Stimulated activated CD4-positive, alpha-beta T cell treated with anti-CD3 and anti-CD28 coated beads, Interleukin-12 subunit alpha, Interleukin-12 subunit beta, amount 100 ng/mL, for 4 hours (primary cell): ENCODE data around the gene GSTT2.
"Not testable (repeated sequence)": the region's sequence is repeated elsewhere in the genome, so short reads cannot be mapped to it uniquely, and the experiment has no call there.

Source experiments
- DNase-seq: peaks from one replicate; pipeline ENCODE4 v3.0.0-alpha.2; 2020

Gene GSTT2

GRCh38 chr22:23979557-23980240 lies at the start of gene GSTT2:
TSS of gene GSTT2 (plus strand) at chr22:23980134.
- not testable (repeated sequence) for DNase-seq

DNA sequence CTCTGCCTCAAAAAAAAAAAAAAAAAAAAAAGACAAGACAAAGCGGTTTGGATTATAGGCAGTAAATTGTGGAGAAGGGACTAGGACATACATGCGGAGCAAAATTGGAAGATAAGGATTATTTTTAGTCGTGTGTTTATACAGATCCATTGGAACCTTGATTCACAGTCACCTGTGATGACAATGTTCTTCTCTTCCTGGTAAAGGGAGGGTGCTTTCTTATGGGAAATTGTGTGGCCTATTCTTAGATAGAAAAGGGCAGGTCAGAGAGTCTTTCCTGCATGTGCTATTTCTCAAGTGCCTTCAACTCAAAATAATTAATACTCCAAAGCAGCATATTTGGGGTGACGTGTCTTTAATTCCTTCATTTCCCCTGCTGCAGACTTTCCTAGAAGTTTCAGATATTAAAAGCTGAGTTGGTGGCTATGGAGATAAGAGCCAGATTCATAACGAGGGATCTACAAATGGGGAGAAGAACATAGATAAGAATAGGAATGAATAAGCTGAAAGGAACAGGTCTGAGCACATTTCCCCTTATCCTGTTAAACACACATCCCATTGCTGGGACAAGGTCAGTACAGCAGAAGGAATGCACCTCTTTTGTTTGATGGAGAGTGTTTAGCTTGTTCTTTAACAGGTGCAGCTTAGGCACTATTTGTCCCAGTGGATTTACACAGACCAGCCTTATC lies 41.5 kb upstream of the GSTT2 start:
- DNase-seq: no peak

DNA sequence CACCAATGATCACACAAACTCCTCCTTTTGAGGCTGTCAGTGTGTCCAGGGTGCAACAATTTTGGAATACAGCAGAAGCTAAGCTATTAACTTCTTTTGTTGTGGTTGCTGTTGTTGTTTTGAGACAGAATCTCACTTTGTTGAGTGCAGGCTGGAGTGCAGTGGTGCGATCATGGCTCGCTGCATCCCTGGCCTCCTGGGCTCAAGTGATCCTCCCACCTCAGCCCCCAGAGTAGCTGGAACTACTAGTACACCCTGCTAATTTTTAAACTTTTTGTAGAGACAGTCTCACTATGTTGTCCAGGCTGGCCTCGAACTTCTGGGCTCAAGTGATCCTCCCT lies 40.9 kb upstream of the GSTT2 start:
- DNase-seq: no peak

DNA sequence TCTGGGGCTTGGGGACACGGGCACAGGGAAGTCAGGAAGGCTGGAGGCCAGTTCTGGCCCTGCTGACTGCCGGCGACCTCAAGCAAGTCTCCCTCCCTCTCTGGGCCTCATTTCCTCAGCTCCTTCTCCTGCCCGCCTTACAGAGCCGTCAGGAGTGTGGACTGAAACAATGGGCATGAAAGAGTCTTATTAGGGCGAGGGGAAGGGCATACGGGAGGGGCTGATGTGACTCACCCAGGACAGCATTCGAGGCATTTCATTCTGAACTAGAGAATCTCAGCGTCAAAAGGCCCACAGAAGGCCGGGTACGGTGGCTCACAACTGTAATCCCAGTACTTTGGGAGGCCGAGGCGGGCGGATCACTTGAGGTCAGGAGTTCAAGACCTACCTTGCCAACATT lies 39.8 kb upstream of the GSTT2 start:
- not testable (repeated sequence) for DNase-seq

- not testable (repeated sequence) for DNase-seq
These were observed 32.5 kb upstream of the GSTT2 start for GRCh38 chr22:23947391-23947790.

DNA sequence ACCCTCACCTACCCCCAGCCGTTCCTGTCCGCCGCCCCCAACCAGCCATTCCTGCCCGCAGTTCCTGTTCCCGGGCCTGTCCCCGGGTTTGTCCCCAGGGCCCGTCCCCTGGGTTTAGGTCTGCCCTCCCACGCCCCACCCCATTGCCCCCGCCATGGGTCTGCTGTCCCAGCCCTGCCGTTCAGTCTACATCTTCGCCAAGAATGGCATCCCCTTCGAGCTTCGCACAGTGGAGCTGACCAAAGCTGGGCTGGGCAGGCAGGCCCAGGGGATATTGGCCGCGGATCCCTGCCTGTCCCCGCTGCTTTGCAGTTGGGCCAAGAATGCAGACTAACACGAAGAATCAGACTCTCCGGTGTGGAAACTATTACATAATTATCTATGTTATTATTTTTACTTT lies 30.2 kb upstream of the GSTT2 start:
- DNase-seq: not testable (repeated sequence)

GRCh38 chr22:23951383-23951782 lies 28.6 kb upstream of the GSTT2 start:
- not testable (repeated sequence) for DNase-seq

GRCh38 chr22:23952794-23953405 lies 27.0 kb upstream of the GSTT2 start:
- not testable (repeated sequence) for DNase-seq

- DNase-seq: not testable (repeated sequence)
These were observed 26.4 kb upstream of the GSTT2 start for GRCh38 chr22:23953485-23953884.

DNA sequence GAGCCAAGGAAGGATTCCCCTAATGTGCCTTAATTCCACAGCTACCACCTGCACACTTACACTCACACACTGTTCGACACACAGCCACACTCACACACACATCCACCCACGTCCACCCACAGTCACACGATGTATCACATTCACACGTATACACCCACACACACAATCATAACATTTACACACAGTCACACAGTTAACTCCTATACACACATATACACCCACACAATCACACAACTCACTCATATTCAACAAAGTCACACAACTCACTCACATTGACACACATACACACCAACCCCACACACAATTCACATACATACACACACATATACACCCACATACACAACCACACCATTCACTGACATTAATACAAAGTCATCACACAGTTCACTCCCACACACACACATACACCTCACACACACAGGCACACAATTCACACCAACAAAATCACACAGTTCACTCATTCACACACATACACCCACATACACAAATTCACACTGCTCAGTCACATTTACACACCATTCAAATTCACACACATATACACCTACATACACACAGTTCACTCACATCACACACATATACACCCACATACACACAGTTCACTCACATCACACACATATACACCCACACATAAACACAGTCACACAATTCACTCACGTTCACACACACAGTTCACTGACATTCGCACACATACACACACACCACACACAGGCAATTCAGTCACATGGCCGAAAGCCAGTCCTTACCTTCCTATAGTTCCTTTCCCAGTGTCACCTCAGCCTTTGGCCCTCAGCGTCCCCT lies 25.5 kb upstream of the GSTT2 start:
- DNase-seq: not testable (repeated sequence)

DNA sequence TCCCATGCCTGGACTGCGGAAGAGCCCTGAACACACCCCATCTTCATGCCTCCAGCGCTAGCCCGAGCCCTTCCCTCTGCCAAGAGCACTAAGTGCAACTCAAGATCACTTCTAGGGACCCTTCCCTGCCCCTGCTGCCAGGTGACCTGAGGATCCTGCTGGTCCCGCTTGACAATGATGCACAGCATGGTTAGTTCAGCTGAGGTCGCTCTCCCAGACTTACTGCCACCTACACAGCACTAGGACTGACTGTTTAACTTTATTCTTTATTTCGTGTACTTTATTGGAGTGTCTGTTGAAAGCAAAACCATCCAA lies 25.0 kb upstream of the GSTT2 start:
- DNase-seq: not testable (repeated sequence)

- DNase-seq: not testable (repeated sequence)
These were observed 24.0 kb upstream of the GSTT2 start for GRCh38 chr22:23955886-23956285.

GRCh38 chr22:23956301-23956900 lies 23.5 kb upstream of the GSTT2 start:
- DNase-seq: peak; percentile 78

DNA sequence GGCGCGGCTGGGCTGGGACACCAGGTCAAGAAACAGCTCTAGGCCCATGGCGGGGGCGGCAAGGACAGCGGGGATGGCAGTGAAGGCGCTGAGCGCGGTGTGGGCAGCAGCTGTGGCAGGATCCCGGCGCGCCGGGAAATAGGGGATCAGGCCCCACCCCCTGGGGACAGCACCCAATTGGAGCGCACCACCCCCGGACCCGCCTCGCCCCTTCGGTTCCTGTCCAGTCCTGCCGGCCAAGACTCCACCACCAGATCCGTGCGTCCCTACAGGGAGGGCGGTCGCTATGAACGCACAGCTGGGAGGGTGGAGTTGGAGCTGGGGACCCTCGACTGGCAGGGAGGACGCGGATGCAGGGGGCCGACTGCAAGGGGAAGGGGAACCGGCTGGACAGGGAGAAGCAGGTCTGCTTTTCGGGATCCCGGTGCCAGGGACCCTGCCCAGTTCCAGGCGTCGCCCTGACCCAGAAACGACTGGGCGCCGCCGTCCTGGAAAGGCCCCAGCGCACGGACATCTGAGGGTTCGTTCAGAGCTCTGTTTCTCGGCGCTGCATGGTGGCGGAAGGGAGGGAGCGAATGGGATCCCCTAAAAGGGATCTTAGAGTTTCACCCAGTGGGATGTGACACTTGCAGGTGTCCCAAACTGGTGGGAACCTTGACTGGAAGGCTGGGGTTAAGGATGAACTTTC lies 18.7 kb upstream of the GSTT2 start, which contains the start of gene GSTT2B:
Gene GSTT2B, minus strand, starts transcription at position 112 of the 688 bp plus-strand sequence. Its CDS starts 64 bp downstream, at position 48.
- not testable (repeated sequence) for DNase-seq

DNA sequence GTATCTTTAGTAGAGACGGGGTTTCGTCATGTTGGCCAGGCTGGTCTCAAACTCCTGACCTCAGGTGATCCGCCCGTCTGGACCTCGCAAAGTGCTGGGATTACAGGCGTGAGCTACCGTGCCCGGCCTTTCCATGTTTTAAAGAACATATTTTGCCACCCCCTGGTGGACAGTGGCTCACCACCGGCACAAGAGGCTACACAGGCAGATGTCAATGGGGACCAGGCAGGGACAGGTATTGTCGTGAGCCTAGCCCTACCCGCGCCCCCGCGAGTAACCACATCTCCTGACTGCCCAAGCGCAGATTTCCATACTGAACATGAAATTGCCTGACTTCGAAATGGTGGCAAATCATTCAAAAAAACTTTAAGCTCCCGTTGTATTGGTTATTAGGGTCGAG lies 13.8 kb upstream of the GSTT2 start:
- not testable (repeated sequence) for DNase-seq

GRCh38 chr22:23966568-23966967 lies 13.4 kb upstream of the GSTT2 start, which contains the start of gene DDTL:
TSS of gene DDTL (plus strand) at chr22:23966888. CDS start at chr22:23966915, 27 bp downstream.
- DNase-seq: not testable (repeated sequence)

- DNase-seq: no peak
These were observed 10.9 kb upstream of the GSTT2 start for GRCh38 chr22:23969071-23969470.

DNA sequence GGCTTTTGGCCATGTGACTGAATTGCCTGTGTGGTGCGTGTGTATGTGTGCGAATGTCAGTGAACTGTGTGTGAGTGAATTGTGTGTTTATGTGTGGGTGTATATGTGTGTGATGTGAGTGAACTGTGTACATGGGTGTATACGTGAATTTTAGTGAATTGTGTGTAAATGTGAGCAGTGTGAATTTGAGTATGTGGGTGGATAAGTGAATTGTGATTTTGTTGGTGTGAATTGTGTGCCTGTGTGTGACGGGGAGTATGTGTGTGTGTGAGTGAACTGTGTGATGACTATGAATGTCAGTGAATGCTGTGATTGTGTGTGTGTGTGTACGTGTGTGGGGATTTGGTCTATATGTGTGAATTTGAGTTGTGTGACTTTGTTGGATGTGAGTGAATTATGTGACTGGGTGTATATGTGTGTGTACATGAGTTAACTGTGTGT lies 9.7 kb upstream of the GSTT2 start:
- DNase-seq: no peak

GRCh38 chr22:23970816-23971486 lies 9.0 kb upstream of the GSTT2 start:
- DNase-seq: no peak

DNA sequence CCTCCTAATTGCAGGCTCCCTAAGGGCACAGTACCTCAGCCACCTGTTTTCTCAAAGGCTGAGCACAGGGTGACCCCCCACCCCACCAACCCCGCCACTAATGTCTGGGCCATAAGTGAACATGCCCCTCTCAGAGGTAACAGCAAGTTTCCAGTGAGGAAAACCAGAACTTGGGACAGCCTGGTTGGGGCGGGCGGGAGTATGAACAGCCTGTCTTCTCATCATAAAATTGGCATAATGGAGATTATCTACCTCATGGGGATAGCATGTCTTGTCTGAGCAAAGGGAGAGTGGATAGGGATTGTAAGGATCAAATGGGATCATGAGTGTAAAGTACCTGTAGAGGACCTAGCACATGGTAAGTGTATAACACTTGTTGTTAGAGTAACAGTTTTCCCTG lies 8.0 kb upstream of the GSTT2 start:
- DNase-seq: not testable (repeated sequence)

DNA sequence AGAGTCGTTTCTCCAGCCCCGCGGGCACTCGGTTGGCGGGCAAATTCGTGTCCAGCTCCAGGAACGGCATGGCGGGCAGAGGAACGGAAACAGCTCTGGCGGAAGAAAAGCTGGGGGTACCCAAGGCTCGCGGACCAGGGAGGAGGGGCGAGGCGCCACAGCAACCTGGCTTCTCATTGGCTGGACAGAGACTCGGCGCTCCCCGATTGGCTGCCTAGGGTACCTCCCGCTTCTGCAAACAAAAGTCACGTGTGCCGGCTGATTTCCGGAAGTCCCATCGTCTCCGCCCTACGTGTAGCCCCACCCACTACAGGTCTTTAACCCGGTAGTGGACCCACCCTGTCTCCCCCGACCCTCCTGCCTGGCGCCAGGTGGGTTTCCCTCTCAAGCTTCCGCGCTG lies 5.6 kb upstream of the GSTT2 start, which contains the start of gene DDT:
Gene DDT, minus strand, starts transcription at position 97 of the 400 bp plus-strand sequence. Its CDS starts 27 bp downstream, at position 70.
- not testable (repeated sequence) for DNase-seq
